ENCODE results near the gene GAGE12C. TPM values are rescaled to one million over a fixed set of nuclear protein-coding genes. Genes with fewer than 3 reads are reported as not detected.

GAGE12C gene
- total RNA-seq, result not detected in 2 replicates

GRCh38 chrX:49531877-49532276 is at the start of gene GAGE12C:
Gene GAGE12C, plus strand, starts transcription at chrX:49532177. Its CDS starts 1,155 bp downstream, at chrX:49533332.

GRCh38 chrX:49541433-49541832 is 9.5 kb downstream of the GAGE12C start, which contains the start of gene GAGE12D:
Gene GAGE12D, plus strand, starts transcription at chrX:49541733. Its CDS starts 1,155 bp downstream, at chrX:49542888.

GRCh38 chrX:49550989-49551388 is 19.0 kb downstream of the GAGE12C start, which contains the start of gene GAGE12E:
Gene GAGE12E, plus strand, starts transcription at chrX:49551289. Its CDS starts 1,155 bp downstream, at chrX:49552444.

GRCh38 chrX:49560542-49560941 is 28.6 kb downstream of the GAGE12C start, which contains the start of gene GAGE12F:
Gene GAGE12F, plus strand, starts transcription at chrX:49560842. Its CDS starts 1,155 bp downstream, at chrX:49561997.

GRCh38 chrX:49570100-49570499 is 38.1 kb downstream of the GAGE12C start, which contains the start of gene GAGE12G:
Gene GAGE12G, plus strand, starts transcription at chrX:49570400. Its CDS starts 1,155 bp downstream, at chrX:49571555.

GRCh38 chrX:49579649-49580048 is 47.7 kb downstream of the GAGE12C start, which contains the start of gene GAGE12H:
Gene GAGE12H, plus strand, starts transcription at chrX:49579949. Its CDS starts 1,155 bp downstream, at chrX:49581104.

Other genes with a start within 250 kb of the GAGE12C start
- not detected in 2 replicates for gene GAGE10, start 228.5 kb upstream of the GAGE12C start, total RNA-seq
- gene GAGE12J, start 210.1 kb upstream of the GAGE12C start, total RNA-seq, result not detected in 2 replicates
- gene GAGE13, start 200.6 kb upstream of the GAGE12C start, total RNA-seq, result not detected in 2 replicates
- gene GAGE12D, start 9.6 kb downstream of the GAGE12C start, total RNA-seq, result not detected in 2 replicates
- gene GAGE12E, start 19.1 kb downstream of the GAGE12C start, total RNA-seq, result not detected in 2 replicates
- not detected in 2 replicates for gene GAGE12F, start 28.7 kb downstream of the GAGE12C start, total RNA-seq
- gene GAGE12G, start 38.2 kb downstream of the GAGE12C start, total RNA-seq, result not detected in 2 replicates
- gene GAGE12H, start 47.8 kb downstream of the GAGE12C start, total RNA-seq, result not detected in 2 replicates
- gene GAGE2A, start 57.3 kb downstream of the GAGE12C start, total RNA-seq, result not detected in 2 replicates
- not detected in 2 replicates for gene GAGE1, start 66.8 kb downstream of the GAGE12C start, total RNA-seq
- not detected in 2 replicates for gene PAGE1, start 163.8 kb downstream of the GAGE12C start, total RNA-seq